SW 1271 (cell line): Measurements from ENCODE around the gene PRKG1.
"Not testable (repeated sequence)": the region's sequence is repeated elsewhere in the genome, so short reads cannot be mapped to it uniquely, and the experiment has no call there.

Experiments
- DNase-seq, 2 experiments: peaks; one replicate each; lab custom pipeline; 2025; lab: John Stamatoyannopoulos, UW

Gene PRKG1

DNA sequence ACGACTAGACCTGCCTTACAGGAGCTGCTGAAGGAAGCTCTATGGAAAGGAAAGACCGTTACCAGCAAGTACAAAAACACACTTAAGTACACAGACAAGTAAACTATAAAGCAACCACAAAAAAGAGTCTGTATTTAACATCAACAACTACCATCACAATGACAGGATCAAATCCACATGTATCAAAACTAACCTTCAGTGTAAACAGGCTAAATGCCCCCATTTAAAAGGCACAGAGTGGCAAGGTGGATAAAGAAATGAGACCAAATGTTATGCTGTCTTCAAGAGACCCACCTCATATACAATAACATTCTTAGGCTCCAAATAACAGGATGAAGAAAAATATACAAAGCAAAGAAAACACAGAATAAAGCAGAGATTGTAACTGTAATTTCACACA is 932.8 kb downstream of the PRKG1 start:
- no peak for DNase-seq

DNA sequence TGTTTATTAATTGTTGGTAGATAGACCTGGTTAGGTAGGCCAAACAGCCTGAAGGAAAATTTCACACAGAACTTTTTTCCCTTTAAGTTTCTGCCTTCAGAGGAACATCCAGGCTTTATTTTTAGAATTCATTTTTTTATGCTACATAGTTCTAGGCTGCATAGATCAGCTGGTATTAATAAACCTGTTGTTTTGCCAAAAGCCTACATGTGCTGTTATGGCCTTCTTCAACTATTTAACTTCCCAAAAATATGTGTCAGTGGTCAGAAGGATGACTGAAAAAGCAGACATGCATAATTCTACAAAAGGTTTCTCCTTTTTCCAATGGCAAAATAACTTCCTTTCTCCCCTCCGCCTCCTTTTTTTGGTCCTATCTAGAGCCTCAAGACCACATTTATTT is 936.8 kb downstream of the PRKG1 start:
- no peak for DNase-seq

DNA sequence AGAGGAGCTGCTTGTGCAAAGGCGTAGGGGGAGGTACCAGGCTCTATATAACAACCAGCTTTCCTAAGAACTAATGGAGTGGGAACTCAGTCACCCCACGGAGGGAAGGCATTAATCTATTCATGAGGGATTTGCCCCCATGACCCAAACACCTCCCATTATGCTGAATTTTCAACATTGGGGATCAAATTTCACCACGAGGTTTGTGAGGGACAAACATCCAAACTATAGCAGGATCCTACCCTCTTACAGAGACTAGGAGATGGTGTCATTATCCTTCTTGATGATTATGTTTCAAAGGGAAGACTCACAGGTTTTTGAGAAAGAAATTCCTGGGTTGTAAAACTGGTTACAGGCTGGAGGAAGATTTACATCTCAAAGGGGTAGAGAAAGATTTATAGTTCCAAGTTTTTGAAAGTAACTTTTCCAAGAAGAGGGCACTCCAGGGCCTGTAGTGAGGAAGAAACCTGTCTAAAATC is 944.8 kb downstream of the PRKG1 start:
- DNase-seq = no peak

DNA sequence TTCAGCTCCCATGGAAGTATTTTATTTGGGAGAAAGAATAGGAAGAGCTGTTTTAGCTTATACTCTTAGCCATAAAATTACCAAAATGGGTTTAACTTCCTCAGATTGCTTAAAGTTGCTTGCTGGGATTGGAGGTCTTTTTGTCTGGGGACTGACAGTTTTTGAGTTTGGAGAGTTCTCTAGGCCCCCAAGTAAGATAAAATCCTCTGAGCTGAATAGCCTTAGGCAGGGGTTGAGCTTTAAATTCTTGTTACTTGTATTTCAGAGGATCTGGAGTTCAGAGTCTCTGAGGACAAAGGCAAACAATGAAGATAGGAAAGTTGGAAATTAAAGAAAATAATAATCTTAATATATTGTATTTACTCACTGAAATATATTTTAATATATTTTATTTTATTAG is 945.4 kb downstream of the PRKG1 start:
- no peak for DNase-seq

DNA sequence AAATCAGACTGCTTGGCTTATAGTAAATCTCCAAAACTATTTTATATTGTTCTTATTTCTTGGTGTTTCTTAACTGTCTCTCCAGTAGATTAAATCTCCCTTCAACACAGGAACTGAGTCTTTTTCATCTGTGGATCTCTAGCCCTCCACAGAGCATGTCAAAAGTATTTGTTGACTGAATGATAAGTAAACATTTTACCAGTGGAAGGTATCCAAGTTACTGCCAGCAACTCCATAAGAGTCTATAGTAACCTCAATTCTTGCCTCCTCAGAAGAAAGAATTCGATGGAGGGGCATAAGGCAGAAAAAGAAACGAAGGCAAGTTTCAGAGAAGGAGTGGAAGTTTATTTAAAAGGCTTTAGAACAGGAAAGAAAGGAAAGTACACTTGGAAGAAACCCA is 945.9 kb downstream of the PRKG1 start:
- DNase-seq = no peak

DNA sequence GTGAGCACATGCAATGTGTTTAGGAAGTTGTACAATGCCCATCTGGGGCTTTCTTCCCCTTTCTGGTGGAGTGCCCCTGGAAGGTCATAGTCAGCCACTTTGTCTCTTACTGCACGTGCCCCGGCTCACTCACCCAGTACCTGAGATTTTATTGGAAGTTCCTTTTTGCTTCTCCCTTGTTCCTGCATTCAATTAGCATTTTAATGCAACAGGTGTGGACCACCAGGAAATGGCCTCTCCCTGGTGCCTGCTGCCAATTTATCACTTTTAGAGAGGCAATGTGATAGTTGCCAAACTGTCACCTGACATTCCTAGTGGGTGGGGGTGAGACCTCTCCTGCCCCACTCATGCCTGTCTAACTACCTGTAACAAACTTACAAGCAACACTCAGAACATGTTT is 946.4 kb downstream of the PRKG1 start:
- DNase-seq = no peak

DNA sequence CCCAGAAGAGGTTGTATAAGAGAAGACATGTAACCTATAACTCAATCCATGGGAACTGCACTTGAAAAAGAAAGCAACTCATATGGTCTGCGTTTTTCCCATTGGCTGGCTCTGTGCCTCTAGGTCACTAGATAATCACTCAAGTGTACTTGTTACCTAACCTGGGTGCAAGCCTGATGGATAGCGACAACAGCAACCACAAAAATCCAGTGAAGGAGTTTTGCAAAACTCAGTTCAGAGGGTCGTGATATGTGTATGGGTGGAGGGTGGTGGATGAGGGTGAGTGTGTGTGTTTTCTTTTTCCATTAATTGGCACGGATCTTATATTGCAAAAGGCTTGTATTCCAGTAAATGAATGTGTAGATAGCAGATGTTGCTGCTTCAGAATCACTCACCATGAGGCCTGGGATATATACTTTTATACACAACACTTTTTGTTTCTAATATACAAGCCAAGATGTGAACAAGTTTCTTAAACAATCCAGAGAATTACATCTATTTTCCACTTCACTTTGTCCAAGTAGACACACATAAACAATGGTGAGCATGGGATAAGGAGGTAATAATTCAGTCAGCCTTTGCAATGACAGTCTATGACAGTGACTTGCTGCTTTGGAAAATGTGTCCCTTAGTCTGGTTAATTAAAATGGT is 952.9 kb downstream of the PRKG1 start:
- no peak for DNase-seq

DNA sequence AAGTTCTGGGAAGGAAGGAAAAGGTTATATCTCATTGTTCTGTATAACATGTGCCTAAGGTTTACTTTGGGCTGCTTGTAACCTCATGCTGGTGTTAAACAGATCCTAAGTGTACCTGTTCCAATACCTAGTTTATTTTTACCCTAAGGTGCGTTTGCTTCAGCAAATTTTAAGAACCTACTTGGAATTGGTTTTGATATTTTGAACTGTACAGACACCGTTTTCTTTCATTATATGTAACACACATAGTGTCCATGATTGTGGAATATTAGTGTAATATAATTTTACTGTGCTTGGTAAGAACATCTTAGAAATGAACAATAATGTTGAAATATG is 954.2 kb downstream of the PRKG1 start:
- no peak for DNase-seq

DNA sequence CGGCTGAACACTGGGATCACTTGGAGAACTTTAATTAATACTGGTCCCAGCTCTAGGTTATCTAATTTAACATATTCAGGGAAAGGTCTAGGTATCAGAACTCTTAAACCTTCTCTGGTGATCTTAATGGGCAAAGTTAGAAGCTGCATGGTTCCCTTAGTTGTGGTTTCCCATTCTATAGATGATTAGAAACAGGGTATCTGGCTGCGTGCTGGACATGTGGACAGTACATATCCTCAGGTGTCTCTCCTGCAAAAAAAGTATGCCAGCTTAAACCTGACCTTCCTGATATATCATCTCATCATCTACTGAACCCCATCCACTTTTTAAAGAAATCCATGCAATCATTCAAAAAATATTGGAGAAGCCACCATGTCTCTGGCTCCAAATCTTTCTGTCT is 955.3 kb downstream of the PRKG1 start:
- no peak for DNase-seq

DNA sequence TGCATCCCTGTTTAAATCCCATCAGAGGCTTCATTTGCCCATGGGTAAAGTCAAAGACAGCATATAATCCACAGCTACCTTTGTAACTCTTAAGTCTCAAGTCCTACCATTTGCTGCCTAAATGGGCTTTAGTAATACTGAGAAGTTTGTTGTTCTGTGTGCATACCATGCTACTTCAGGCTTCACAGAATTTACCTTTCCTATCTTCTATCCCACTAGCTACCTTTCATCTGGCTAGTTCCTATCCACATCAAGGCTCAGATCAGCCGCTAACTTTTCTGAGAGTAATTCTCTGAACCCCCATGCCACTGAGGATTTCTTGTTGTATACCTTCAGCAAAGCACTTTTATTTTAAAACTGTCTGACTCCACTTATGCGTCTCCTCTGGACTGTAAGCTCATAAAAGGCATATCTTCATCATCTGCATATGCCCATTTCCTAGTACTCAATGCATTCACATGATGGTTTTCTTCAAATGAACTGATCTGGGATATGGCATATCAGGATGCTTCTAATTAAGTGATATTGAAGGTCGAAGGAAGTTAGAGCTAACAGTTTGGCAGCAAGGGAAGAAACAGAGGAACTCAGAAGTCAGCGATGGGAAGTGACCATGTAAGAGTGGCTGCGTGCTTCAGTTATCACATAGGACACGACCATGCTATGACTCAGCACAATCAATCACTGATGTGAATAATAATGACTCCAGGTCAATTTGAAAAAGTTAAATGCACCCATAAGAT is 955.9 kb downstream of the PRKG1 start:
- DNase-seq = no peak

DNA sequence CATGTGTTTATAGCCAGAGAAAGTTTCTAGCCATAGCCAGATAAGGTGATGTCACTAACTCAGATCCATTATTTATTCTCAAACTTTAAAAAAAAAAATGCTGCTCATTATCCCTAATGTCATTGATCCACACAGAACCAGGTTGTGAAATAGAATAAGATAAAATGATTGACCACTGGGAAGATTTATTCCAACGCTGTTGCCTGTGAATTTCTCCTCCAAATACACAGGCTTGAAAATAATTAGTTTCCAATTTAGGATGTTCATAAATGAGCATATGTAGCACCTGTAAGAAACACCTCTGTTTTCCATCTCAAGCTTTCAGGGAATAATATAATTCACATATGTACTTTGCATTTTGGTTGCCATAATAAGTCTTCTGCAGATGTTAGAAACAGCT is 956.7 kb downstream of the PRKG1 start:
- no peak for DNase-seq

DNA sequence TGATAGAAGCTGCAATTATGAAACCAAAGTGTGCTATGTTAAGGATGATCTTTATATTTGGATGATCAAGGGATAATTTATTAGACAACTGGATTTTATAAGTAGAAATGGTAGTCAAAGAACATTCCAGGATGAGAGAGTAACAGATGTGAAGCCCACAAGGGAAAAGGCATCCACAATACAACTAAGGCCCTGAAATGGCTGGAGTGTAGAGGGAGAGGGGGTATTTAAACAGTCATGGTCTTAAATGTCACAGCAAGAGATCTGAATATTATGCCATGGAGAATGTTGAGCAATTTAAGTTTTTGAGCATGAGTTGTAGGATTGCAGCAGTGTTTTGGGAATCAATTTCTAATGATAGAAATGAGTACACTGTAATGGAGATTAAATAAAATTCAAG is 957.5 kb downstream of the PRKG1 start:
- DNase-seq = no peak

DNA sequence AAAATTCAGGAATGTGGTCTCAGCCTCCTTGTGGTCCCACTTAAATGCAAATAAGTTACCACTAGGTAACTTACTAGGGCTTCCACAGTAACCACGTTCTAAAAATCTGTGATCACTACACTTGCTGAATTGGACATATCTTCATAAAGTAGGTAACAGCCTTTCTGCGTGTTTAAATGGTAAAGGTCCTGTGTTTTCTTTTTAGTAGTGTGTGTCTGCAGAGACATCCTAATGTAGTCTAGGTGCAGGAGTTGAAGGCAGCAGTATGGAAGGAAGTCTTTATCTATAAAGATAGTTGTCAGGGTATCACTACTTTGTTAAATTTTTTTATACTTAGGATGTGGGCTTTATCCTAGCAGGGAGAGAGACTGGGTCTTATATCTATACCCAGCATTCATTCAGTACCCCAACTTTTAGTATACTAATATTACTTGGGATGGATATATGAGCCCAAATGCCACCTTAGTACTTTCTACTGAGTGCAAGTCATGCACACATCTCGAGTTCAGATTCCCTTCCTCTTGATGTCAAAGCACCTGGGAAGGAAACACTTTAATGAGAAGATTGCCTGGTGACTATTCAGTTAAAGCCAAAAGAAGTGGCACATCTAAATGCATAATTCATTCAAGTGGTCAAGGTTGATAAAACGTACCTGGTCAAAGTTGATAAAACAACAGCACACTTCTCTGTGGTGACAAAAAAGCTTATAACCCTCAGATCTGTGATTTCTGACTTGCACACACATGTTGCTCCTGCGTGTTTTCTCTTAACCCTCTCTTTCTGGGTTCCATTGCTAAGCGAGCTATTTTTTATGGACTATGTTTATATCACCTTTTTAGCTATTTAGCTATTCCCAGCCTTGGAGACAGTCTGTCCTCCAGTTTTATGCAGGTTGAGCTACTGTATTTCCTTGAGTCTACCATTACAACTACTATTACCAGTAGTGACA is 958.7 kb downstream of the PRKG1 start:
- DNase-seq = no peak

DNA sequence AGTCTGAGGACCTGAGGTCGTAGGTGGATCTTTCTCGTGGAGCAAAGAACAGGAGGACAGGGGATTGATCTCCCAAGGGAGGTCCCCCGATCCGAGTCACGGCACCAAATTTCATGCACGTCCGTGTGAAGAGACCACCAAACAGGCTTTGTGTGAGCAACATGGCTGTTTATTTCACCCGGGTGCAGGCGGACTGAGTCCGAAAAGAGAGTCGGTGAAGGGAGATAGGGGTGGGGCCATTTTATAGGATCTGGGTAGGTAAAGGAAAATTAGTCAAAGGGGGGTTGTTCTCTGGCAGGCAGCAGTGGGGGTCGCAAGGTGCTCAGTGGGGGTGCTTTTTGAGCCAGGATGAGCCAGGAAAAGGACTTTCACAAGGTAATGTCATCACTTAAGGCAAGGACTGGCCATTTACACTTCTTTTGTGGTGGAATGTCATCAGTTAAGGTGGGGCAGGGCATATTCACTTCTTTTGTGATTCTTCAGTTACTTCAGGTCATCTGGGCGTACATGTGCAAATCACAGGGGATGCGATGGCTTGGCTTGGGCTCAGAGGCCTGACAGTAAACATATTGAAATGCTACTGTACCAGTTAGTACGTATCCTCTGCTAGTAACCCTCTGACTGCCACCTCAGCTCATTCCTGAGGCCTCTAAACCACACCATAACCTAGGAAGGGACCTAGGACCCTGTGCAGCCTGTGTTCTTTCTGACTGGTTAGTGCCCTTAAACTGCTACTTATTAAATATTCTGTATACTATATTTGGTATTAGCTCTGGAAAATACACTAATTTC is 964.9 kb downstream of the PRKG1 start:
- DNase-seq = not testable (repeated sequence)

DNA sequence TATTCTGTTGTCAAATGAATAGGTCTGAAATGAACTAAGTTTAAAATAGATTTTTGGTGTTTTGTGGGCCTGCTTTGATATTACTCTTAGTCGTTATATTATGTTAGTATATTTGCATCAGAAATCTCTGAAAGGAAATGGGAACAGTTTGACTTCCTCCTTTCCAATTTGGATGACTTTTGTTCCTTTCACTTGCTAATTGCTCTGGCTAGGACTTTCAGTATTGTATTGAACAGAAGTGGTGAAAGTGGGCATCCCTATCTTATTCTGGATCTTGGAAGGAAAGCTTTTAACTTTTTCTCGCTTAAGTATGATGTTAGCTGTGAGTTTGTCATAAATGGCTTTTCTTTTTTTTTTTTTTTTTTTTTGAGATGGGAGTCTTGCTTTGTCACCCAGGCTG is 966.2 kb downstream of the PRKG1 start:
- no peak for DNase-seq

DNA sequence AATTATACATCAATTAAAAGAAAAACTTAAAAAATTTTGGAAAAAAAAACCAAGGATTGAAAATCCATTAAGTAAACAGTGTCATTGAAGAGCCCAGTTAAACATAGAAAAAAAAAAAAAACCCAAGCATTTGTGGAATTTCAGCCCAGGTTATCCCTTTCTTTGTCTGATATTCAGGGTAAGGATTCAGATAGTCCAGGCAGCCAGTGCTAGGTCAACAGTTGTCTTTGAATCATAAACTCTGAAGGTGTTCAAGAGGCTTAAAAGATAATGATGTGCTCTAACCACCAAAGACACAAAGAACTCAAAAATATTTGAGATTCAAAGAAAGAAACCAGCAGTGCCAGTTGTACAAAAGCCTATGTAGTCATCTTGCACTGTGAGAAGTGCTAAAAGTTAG is 969.5 kb downstream of the PRKG1 start:
- DNase-seq = no peak

DNA sequence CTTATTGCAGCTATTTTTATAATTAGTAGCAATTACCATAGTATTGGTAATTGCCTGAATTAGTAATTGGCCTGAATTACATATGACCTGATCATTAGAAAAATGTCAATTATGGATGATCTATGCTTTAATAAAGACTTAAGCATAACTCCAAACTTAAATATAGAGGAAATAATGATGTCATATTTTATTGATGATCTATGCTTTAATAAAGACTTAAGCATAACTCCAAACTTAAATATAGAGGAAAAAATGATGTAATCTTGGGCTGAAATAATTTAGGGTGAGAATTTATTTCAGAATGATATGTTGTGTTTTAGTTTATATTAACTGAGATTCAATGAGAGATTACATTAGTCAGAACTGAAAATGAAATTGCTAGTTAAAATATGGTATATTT is 973.8 kb downstream of the PRKG1 start:
- DNase-seq = no peak

DNA sequence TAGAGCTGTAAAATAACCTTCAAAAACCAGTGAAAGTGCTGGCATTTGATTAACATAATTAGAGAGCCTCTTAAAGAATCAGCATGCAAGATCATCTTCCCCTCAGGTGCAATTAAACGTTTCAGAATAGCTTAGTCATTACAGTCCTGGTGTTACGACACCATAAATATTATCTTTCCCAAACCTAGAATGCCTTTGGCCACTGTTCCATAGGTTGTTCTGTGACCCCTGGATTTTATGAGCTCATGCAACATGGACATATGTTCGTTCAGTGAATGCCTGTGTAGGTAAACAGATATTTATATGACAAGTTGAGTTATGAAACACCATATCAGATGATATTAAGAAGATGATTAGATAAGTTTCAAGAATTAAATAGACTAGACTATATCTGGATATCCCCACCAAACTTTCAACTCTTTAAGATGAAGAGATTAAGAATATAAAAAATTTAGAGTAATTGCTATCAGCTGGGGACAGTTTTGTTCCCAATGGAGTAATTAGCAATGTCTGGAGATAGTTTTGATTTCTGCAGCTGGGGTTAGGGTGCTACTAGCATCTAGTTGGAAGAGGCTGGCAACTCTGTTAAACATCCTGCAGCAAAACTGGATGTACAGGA is 976.3 kb downstream of the PRKG1 start:
- DNase-seq = no peak

DNA sequence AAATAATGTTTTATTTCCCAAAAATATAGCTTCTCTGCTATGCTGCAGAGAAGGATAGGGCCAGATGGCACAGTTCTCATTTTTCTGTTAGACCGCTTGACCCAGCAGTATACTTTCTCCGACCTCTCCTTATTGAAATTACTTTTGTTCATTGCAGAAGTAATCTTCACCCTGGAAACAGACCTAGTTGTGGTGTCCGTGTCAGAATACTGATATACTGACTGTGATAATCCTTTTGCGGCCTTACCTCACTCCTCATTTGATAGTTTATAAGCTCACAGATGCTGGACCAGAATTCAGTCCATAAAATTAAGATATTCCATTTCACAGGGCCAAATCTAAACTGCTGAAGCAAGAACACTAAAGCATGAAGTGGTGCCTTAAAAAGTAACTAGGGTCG is 979.2 kb downstream of the PRKG1 start:
- DNase-seq = no peak

DNA sequence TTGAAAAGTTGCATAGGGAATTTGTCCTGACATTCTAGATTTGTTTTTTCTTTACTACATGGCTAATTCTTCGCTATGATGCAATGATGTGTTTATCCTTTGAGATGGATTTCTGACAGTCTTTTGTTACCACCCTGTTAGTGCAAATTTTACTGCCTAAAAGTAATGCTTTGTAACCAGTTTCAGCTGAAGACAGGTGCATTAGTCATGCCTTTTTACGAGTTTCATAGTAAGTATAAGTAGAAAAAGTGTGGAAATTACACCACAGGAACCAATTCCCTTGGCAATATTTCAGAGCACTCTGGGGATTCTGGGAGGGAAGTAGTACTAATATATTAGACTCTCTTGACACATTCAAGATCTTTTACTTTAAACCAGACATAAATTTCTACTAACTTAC is 982.0 kb downstream of the PRKG1 start:
- no peak for DNase-seq

DNA sequence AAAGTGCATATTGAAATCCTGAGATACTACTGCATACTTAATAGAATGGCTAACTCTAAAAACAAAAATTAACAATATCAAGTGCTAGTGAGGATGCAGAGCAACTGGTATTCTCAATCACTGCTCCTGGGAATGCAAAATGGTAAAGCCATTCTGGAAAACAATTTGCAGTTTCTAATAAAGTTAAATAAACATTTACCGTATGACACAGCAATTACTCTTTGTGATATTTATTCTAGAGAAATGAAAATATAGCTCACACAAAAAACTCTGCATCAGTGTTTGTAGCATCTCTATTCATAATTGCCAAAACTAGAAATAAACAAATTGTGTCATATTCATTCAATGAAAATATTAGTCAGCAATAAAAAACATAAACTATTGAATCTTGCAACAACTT is 984.8 kb downstream of the PRKG1 start:
- DNase-seq = no peak

DNA sequence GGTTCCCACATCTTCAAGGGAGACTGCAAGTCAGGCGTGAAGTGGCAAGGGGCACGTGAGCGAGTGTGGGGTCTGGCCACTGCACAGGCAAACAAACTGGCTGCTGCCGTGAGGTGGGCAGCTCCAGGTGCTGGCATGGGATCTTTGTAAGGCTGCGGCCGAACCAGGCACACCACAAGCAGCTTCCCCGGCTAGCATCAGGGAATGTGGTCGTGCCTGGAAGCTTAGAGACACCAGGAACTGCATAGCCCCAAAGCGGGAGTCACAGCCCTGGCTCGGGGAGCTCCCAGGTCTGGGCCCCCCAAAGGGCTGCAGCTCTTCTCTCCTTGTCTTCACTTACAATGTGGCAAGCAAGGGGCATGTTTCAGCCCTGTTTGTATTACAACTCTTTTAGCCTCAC is 988.9 kb downstream of the PRKG1 start:
- no peak for DNase-seq
